Keratinocyte (primary cell): ENCODE data around the gene GPN3. TPM values are rescaled to one million over a fixed set of nuclear protein-coding genes. Genes with fewer than 3 reads are reported as not detected.

ENCODE experiments used
- DNase-seq: peaks from one replicate; pipeline ENCODE4 v3.0.0-alpha.2; 2011; ENCODE audit warnings: low read depth, missing footprints, low spot score
- FAIRE-seq: peaks from 2 replicates; lab custom pipeline; 2011; peaks lifted over from hg19 to GRCh38; lab: Jason Lieb, UNC
- H2AFZ ChIP-seq: 2 replicates; pipeline ENCODE4 v1.6.0; 2012; ENCODE audit warnings: low read length, control low read depth, inconsistent platforms; ENCODE audit not compliant: control insufficient read depth
- H3K27ac ChIP-seq: 2 replicates; pipeline ENCODE4 v1.5.1; 2011; ENCODE audit warnings: low read length; ENCODE audit not compliant: control insufficient read depth, insufficient read depth
- H3K27me3 ChIP-seq: 3 replicates; pipeline ENCODE4 v1.6.0; 2011; ENCODE audit warnings: low read length; ENCODE audit not compliant: control insufficient read depth, insufficient read depth; ENCODE audit errors: extremely low read depth
- H3K36me3 ChIP-seq, 2 experiments: 2 replicates in 1 of 2; 3 replicates in 1 of 2; pipeline ENCODE4 v1.5.1; 2011; ENCODE audit warnings: low read length in 2 of 2, mild to moderate bottlenecking in 1 of 2; ENCODE audit not compliant: control insufficient read depth in 2 of 2, insufficient read depth in 2 of 2; ENCODE audit errors: extremely low read depth in 1 of 2
- H3K4me1 ChIP-seq: 3 replicates; pipeline ENCODE4 v1.5.1; 2011; ENCODE audit warnings: low read length; ENCODE audit not compliant: control insufficient read depth, insufficient read depth; ENCODE audit errors: extremely low read depth
- H3K4me2 ChIP-seq: 3 replicates; pipeline ENCODE4 v1.6.0; 2011; ENCODE audit warnings: low read depth, low read length; ENCODE audit not compliant: control insufficient read depth, insufficient read depth; ENCODE audit errors: extremely low read depth
- H3K4me3 ChIP-seq, 3 experiments: fragments of 200-600 bp in 1 of 3; sonication (generic) in 1 of 3; 2 replicates in 2 of 3; 3 replicates in 1 of 3; pipeline ENCODE4 v1.5.1; 2011 to 2016; ENCODE audit warnings: low read length in 3 of 3, mild to moderate bottlenecking in 3 of 3, control low read depth in 2 of 3, inconsistent platforms in 1 of 3, low read depth in 1 of 3, mixed read lengths in 1 of 3, mixed run types in 1 of 3, moderate library complexity in 1 of 3; ENCODE audit not compliant: control insufficient read depth in 2 of 3, insufficient read depth in 2 of 3; ENCODE audit errors: extremely low read depth in 1 of 3
- H3K79me2 ChIP-seq: 2 replicates; pipeline ENCODE4 v1.6.0; 2012; ENCODE audit warnings: low read length; ENCODE audit not compliant: control insufficient read depth, insufficient read depth
- H3K9ac ChIP-seq: 3 replicates; pipeline ENCODE4 v1.6.0; 2011; ENCODE audit warnings: low read length; ENCODE audit not compliant: control insufficient read depth, insufficient read depth; ENCODE audit errors: extremely low read depth
- H3K9me1 ChIP-seq: 3 replicates; pipeline ENCODE4 v1.6.0; 2011; ENCODE audit warnings: low read length; ENCODE audit not compliant: control insufficient read depth, insufficient read depth; ENCODE audit errors: extremely low read depth
- H3K9me3 ChIP-seq: 2 replicates; pipeline ENCODE4 v1.5.1; 2012; ENCODE audit warnings: low read depth, low read length; ENCODE audit not compliant: control insufficient read depth
- H4K20me1 ChIP-seq: 3 replicates; pipeline ENCODE4 v1.6.0; 2011; ENCODE audit warnings: low read length; ENCODE audit not compliant: control insufficient read depth, insufficient read depth; ENCODE audit errors: extremely low read depth
- CTCF ChIP-seq, 3 experiments: IDR thresholded peaks in 1 of 3; conservative IDR thresholded peaks in 1 of 3; optimal IDR thresholded peaks in 1 of 3; 2 replicates in 2 of 3; 3 replicates in 1 of 3; pipeline versions ENCODE3 to v1.5.1; 2011; ENCODE audit warnings: low read length in 3 of 3, mild to moderate bottlenecking in 3 of 3, moderate library complexity in 2 of 3, control low read depth in 1 of 3, inconsistent platforms in 1 of 3; ENCODE audit not compliant: insufficient read depth in 2 of 3; ENCODE audit errors: extremely low read depth in 1 of 3
- EZH2 ChIP-seq: IDR thresholded peaks from one replicate; pipeline ENCODE4 v1.6.1; 2012; ENCODE audit warnings: inconsistent platforms, mild to moderate bottlenecking, low read length, moderate library complexity
- dilution Hi-C: fragments of 300-500 bp; cut with MboI; formaldehyde crosslinking; loops from one replicate; pipeline ENCODE4 v1.7.0; 2020; ENCODE audit warnings: low sequenced_read_pairs; ENCODE audit not compliant: extremely low pct_ligation_motif_present
- polyA plus RNA-seq, 5 experiments: library from polyadenylated mRNA; depleted of rRNA in 3 of 5; stranded (reverse) in 3 of 5; stranded (forward) in 1 of 5; unstranded in 1 of 5; fragments of >200 nt; gene quantifications; 1 replicate in 1 of 5; 2 replicates in 3 of 5; 3 replicates in 1 of 5; pipeline versions ENCODE4 v1.2.1 to v1.2.3, GENCODE V29; 2011 to 2012; ENCODE audit warnings: missing spikeins in 2 of 5, low read depth in 1 of 5, low replicate concordance in 1 of 5

GPN3 gene
- polyA plus RNA-seq, 1 donor (not counting 4 experiments of a cell fraction or from before 2014, with no cell fraction given): 35.5 TPM

- no peak overlapping the region for H3K4me2 ChIP-seq
- no peaks in the 10 kb centered on the region for H3K9me3 ChIP-seq
- no peak for DNase-seq
- no peak overlapping the region for H2AFZ ChIP-seq
- no peak overlapping the region for H3K27ac ChIP-seq
- no peak for FAIRE-seq
- dilution Hi-C loops: no loop called here
- H3K4me1 ChIP-seq: peaks cover 2% of the 10 kb centered on the region
- H4K20me1 ChIP-seq: no peaks in the 10 kb centered on the region
- no peak overlapping the region for H3K9ac ChIP-seq
- no peak overlapping the region for H3K4me3 ChIP-seq
- no peaks in the 10 kb centered on the region for H3K36me3 ChIP-seq
- no peaks in the 10 kb centered on the region for H3K27me3 ChIP-seq
- no peaks in the 10 kb centered on the region for H3K9me1 ChIP-seq
- no peaks in the 10 kb centered on the region for H3K79me2 ChIP-seq
- no peak for TF ChIP-seq CTCF (optimal IDR thresholded peaks at IDR 0.05 in 1 of 3, IDR thresholded peaks at IDR 0.05 in 1 of 3, conservative IDR thresholded peaks at IDR 0.05 in 1 of 3; ENCODE audit: extremely low read depth in 1 of 3, insufficient read depth in 2 of 3, low read length in 3 of 3)
Measured at GRCh38 chr12:110508071-110508586, 40.1 kb upstream of the GPN3 start.

GRCh38 chr12:110505332-110505731 is 37.3 kb upstream of the GPN3 start:
- DNase-seq: no peak
- Histone ChIP-seq H4K20me1 (no peaks in the 10 kb centered on the region), H2AFZ (no peak overlapping the region), H3K9me3 (no peaks in the 10 kb centered on the region), H3K4me1 (peaks cover 5% of the 10 kb centered on the region), H3K4me2 (no peak overlapping the region), H3K27me3 (no peaks in the 10 kb centered on the region), H3K79me2 (peaks cover 15% of the 10 kb centered on the region), H3K27ac (no peak overlapping the region), H3K9ac (no peak overlapping the region), H3K4me3 (no peak overlapping the region), H3K9me1 (no peaks in the 10 kb centered on the region), H3K36me3 (no peaks in the 10 kb centered on the region)
- dilution Hi-C loops: no loop called here
- TF ChIP-seq EZH2 (no peak), CTCF (optimal IDR thresholded peaks at IDR 0.05 in 1 of 3, IDR thresholded peaks at IDR 0.05 in 1 of 3, conservative IDR thresholded peaks at IDR 0.05 in 1 of 3; ENCODE audit: extremely low read depth in 1 of 3, insufficient read depth in 2 of 3, low read length in 3 of 3) (no peak)
- FAIRE-seq: no peak
